ENCODE results near the gene FEM1B. TPM values are rescaled to one million over a fixed set of nuclear protein-coding genes. Genes with fewer than 3 reads are reported as not detected.

The FEM1B gene
- total RNA-seq, 1 experiment from 2014 or later = 47.3 TPM

DNA sequence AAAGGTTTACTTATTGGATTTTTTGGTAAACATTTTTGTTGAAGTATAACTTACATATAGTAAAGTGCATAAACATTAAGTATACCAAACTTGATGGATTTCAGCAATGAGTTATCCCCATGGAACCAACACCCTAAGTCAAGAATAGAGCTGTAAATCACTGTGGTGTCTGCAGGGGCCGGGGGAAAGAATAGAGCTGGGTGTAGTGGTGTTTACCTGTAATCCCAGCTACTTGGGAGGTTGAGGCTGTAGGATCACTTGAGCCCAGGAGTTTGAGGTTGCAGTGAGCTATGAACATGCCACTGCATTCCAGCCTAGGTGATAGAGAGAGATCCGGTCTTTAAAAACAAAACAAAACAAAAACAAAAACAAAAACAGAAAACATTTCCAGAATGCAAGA lies 13.3 kb upstream of the FEM1B start:
- H3K36me3 ChIP-seq (ENCODE audit: insufficient read depth, low read length, poor library complexity, severe bottlenecking) = no peaks in the 10 kb centered on the region
- BruUV-seq (replicated peaks) = no TSS peak
- no peaks in the 10 kb centered on the region for H3K9me3 ChIP-seq (ENCODE audit: low read depth, low read length, poor library complexity, severe bottlenecking)
- POLR2A ChIA-PET (ENCODE audit: low non-redundant PET) = no interaction called here
- DNase-seq (ENCODE audit: low spot score) = no peak
- H3K27ac ChIP-seq (ENCODE audit: low read depth, low read length, poor library complexity, severe bottlenecking) = no peak overlapping the region
- no peaks in the 10 kb centered on the region for H3K4me1 ChIP-seq (ENCODE audit: insufficient read depth, low read length, poor library complexity, severe bottlenecking)
- CTCF ChIA-PET = no interaction called here
- intact Hi-C loops (cut with micrococcal nuclease; ENCODE audit: unreplicated experiment) = no loop called here
- no peak overlapping the region for H3K4me3 ChIP-seq (ENCODE audit: low read depth, low read length, poor library complexity, severe bottlenecking)
- TF ChIP-seq EZH2 (IDR thresholded peaks at IDR 0.05; ENCODE audit: borderline replicate concordance, low read depth, low read length, poor library complexity, severe bottlenecking) = no peak
- TF ChIP-seq, protein P1, sequence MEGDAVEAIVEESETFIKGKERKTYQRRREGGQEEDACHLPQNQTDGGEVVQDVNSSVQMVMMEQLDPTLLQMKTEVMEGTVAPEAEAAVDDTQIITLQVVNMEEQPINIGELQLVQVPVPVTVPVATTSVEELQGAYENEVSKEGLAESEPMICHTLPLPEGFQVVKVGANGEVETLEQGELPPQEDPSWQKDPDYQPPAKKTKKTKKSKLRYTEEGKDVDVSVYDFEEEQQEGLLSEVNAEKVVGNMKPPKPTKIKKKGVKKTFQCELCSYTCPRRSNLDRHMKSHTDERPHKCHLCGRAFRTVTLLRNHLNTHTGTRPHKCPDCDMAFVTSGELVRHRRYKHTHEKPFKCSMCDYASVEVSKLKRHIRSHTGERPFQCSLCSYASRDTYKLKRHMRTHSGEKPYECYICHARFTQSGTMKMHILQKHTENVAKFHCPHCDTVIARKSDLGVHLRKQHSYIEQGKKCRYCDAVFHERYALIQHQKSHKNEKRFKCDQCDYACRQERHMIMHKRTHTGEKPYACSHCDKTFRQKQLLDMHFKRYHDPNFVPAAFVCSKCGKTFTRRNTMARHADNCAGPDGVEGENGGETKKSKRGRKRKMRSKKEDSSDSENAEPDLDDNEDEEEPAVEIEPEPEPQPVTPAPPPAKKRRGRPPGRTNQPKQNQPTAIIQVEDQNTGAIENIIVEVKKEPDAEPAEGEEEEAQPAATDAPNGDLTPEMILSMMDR (conservative IDR thresholded peaks at IDR 0.05; ENCODE audit: low read depth, low read length) = no peak
- peaks cover 28% of the 10 kb centered on the region for H3K27me3 ChIP-seq (replicated peaks; ENCODE audit: insufficient read depth, low read depth, low read length, poor library complexity)

DNA sequence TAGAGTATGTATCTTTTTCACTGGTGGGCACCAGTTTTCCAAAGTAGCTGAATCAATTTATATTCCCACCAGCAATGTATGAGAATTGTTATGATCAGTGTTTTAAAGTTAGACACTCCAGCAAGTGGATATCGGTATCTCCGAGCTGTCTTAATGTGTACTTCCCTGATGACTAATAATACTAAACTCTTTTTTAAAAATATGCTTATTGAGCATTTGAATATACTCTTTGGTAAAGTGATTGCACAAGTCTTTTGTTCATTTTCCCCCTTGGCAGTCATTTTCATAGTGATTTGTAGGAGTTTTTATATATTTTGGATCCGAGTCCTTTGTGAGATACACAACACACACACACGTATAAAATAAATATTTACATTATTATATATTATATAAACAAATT lies 12.5 kb upstream of the FEM1B start:
- TF ChIP-seq, protein P1 (conservative IDR thresholded peaks at IDR 0.05; ENCODE audit: low read depth, low read length) = no peak
- TF ChIP-seq EZH2 (IDR thresholded peaks at IDR 0.05; ENCODE audit: borderline replicate concordance, low read depth, low read length, poor library complexity, severe bottlenecking) = no peak
- Histone ChIP-seq H3K4me1 (ENCODE audit: insufficient read depth, low read length, poor library complexity, severe bottlenecking) (no peaks in the 10 kb centered on the region), H3K4me3 (ENCODE audit: low read depth, low read length, poor library complexity, severe bottlenecking) (no peak overlapping the region), H3K27ac (ENCODE audit: low read depth, low read length, poor library complexity, severe bottlenecking) (no peak overlapping the region), H3K9me3 (ENCODE audit: low read depth, low read length, poor library complexity, severe bottlenecking) (no peaks in the 10 kb centered on the region), H3K27me3 (replicated peaks; ENCODE audit: insufficient read depth, low read depth, low read length, poor library complexity) (peaks cover 28% of the 10 kb centered on the region), H3K36me3 (ENCODE audit: insufficient read depth, low read length, poor library complexity, severe bottlenecking) (no peaks in the 10 kb centered on the region)
- CTCF ChIA-PET = interaction anchor here (0.6 kb wide), 1 partner anchor 103 kb away, joined by 7 read pairs; no protein-coding TSS in a partner anchor
- intact Hi-C loops (cut with micrococcal nuclease; ENCODE audit: unreplicated experiment) = no loop called here
- POLR2A ChIA-PET (ENCODE audit: low non-redundant PET) = no interaction called here
- no peak for DNase-seq (ENCODE audit: low spot score)
- BruUV-seq (replicated peaks) = no TSS peak

DNA sequence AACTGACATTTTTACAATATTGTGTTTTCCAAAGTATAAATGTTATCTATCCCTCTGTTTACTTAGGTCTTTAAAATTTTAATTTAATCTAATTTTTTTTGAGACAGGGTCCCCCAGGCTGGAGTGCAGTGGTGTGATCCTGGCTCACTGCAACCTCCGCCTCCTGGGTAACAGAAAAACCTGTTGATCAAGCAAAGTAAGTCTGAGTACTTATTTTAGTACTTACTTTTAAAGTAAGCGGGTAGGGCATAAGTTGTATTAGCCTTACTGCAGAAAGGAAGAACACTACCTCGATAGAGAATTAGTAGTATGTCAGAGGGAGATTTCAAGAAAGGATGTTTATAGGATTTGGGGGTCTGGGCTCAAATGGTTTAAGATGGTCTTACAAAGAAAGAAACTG lies 11.9 kb upstream of the FEM1B start:
- Histone ChIP-seq H3K27me3 (replicated peaks; ENCODE audit: insufficient read depth, low read depth, low read length, poor library complexity) (peaks cover 28% of the 10 kb centered on the region), H3K27ac (ENCODE audit: low read depth, low read length, poor library complexity, severe bottlenecking) (no peak overlapping the region), H3K4me1 (ENCODE audit: insufficient read depth, low read length, poor library complexity, severe bottlenecking) (no peaks in the 10 kb centered on the region), H3K9me3 (ENCODE audit: low read depth, low read length, poor library complexity, severe bottlenecking) (no peaks in the 10 kb centered on the region), H3K36me3 (ENCODE audit: insufficient read depth, low read length, poor library complexity, severe bottlenecking) (no peaks in the 10 kb centered on the region), H3K4me3 (ENCODE audit: low read depth, low read length, poor library complexity, severe bottlenecking) (no peak overlapping the region)
- ChIA-PET POLR2A (ENCODE audit: low non-redundant PET) (no interaction called here), CTCF (no interaction called here)
- no TSS peak for BruUV-seq (replicated peaks)
- TF ChIP-seq EZH2 (IDR thresholded peaks at IDR 0.05; ENCODE audit: borderline replicate concordance, low read depth, low read length, poor library complexity, severe bottlenecking) = no peak
- TF ChIP-seq, protein P1 (conservative IDR thresholded peaks at IDR 0.05; ENCODE audit: low read depth, low read length) = no peak
- intact Hi-C loops (cut with micrococcal nuclease; ENCODE audit: unreplicated experiment) = no loop called here
- no peak for DNase-seq (ENCODE audit: low spot score)

All from A673 (cell line).